Glomerular endothelial cell (primary cell): ENCODE results near the gene ZFP36L2. TPM values are rescaled to one million over a fixed set of nuclear protein-coding genes. Genes with fewer than 3 reads are reported as not detected.

Source experiments
- DNase-seq: peaks from one replicate; pipeline ENCODE4 v3.0.0-alpha.2; 2011; ENCODE audit warnings: low read depth, low spot score; ENCODE audit errors: extremely low read depth
- total RNA-seq: library from RNA; depleted of rRNA; stranded (reverse); fragments of >200 nt; gene quantifications from 2 replicates; pipeline ENCODE4 v1.2.3, GENCODE V29; 2015

ZFP36L2 gene
- total RNA-seq, 1 donor from 2014 or later, result 63.2 TPM

- no peak for DNase-seq
These were observed 1.8 kb downstream of the ZFP36L2 start for GRCh38 chr2:43224571-43225092.

DNA sequence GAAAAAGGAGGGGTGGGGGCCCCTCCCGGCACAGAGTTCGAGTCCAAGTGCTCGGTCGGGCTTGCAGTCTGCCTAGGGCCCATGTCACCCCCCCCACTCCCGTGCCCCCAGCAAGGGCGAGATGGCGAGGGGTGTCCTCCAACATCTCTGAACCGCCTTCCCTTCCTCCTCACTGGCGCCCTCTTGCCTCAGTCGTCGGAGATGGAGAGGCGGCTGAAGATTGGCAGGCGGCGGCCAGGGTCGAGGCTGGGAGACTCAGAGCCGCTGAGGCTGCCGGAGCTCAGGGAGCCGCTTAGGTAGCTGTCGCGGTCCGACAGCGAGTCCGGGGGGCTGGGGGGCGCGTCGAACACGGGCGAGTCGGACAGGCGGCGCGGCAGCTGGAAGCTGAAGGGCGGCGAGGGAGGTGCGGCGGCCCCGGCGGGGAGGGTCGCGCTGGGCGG lies 2.3 kb downstream of the ZFP36L2 start:
- no peak for DNase-seq

- DNase-seq, result no peak
These were observed 2.8 kb downstream of the ZFP36L2 start for GRCh38 chr2:43223521-43224001.

DNA sequence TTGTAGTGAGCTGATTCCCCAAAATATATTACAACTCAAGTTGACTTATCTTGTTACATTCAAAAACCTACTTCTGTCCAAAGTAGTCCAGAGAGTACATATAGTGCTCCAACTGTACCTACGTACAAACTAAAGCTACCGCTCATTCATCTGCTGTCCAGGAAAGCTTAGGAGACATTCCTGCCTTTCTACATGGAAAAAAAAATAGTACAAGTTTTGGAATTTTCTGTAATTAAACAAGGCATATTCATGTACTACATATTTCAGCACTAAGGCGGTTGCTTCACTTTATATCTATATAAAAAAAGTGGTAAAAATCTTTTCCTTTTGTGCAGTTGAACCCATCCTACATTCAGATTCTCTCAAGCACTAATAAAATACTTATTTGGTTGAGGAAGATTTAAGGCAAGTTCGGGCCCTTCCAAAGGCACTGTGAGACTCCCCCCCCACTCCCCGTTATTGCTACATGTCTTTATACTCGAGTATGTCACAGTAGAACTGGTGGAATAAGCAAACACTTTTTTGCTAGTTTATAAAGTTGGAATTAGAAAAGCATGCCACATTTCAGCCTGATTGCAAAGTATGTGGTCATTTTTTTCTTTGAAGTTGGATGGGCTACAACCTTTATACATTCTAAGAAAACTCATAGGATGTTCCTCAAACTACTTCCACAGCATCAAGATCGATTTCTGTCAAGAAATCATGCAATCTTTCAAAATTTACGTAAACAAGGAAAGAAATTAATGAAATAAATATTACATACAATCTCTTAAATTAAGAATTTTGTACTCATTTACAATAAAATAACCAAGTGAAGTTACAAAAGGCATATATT lies 3.7 kb downstream of the ZFP36L2 start:
- DNase-seq, result no peak

DNA sequence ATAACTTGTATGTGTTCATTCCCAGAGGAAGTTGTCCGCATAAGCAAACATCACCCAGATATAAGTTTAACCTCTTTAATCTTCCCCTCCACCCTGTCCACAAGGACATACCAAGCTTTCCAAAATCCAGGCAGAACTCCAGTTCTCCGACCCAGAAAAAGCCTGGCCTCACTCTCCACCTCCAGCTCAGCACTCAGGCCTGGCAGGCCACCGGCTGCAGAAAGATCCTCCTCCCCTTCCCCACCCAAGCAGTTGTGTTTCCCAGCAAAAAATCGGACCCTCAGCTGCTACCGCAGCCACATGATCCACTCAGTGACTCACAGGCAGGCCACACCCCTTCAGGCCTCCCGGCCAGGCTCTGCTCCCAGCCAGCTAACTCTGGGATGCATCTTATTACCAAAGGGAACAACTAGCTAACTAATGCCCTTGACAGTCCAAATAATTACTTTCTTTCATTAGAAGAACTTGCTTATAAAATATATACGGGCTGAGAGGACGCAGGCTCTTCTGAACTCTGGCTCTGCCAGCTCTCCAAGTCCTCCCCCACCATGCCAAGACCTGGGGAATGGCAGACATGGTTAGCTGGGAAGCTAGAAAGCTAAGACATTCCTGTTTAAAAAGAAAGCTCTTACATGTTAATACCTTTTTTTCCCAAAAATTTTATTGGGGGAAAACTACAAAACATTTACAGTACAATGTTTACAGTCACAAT lies 4.5 kb downstream of the ZFP36L2 start:
- DNase-seq, result no peak

- DNase-seq, result no peak
These were observed 5.2 kb downstream of the ZFP36L2 start for GRCh38 chr2:43221124-43221762.

- no peak for DNase-seq
These were observed 5.7 kb downstream of the ZFP36L2 start for GRCh38 chr2:43220760-43221123.

- no peak for DNase-seq
These were observed 6.1 kb downstream of the ZFP36L2 start for GRCh38 chr2:43220229-43220751.

GRCh38 chr2:43219383-43220228 lies 6.8 kb downstream of the ZFP36L2 start:
- DNase-seq, result no peak

DNA sequence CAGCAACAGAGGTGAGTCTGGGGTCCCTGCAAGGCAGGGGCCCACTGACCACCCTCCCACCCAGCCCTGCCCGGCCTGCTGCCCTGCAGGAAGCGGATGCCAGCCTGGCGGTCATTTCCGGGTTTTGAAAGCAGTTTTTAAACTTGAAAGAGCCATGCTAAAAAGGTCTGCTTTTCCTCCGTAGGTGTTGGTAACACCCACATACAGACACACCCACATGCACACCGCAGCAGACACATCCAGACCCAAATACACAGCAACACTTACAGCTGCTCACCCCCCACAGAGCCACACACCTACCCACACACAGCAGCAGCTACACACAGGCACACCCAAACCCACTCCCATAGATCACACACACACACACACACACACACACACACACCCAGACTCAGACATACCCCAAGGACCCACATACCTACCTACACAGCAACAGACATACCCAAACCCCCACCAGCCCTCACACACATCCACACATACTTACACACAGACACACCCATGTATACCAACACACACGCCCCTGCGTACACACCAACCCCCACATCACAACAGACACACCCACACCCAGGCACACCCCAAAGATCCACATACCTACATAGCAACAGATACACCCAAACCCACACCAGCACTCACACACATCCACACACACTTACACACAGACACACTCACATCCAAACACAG lies 7.6 kb downstream of the ZFP36L2 start:
- DNase-seq, result no peak

DNA sequence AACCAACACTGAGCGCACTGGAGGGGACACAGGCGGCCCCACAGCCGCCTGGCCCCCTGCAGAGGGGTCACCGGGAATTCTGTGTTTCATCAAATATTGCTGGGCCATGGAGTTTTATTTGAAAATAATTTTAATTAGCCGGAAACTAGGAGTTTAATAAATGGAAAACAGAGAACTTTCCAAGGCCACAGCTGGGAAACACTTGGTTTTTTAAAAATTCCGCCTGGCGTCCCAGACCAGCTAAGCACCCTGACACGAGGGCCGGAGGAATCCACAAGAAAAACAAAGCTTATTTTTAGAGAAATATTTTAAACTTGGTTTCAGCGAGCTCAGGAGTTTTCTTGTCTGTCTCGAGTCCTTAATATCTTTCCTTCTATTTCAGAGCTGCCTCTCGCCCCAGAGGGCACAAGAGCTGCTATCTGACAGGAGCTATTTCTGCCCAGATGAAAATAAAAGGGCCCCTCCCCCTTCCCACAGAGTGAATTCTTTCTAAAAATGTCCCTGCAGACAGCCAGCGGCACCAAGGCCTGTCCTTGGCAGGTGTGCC lies 8.2 kb downstream of the ZFP36L2 start:
- no peak for DNase-seq

- no peak for DNase-seq
These were observed 8.9 kb downstream of the ZFP36L2 start for GRCh38 chr2:43217228-43218154.

DNA sequence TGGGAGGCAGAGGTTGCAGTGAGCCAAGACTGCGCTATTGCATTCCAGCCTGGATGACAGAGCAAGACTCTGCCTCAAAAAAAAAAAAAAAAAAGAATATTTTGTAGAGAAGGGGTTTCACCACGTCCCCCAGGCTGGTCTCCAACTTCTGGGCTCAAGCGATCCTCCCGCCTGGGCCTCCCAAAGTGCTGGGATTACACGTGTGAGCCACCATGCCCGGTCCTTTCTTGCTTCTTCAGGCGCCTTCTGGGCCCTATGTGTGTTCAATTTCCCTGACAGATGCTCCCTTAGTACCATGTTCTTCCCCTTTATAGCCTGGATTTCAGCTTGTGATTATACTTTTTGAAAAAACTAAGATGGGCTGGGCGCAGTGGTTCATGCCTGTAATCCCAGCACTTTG lies 9.8 kb downstream of the ZFP36L2 start:
- no peak for DNase-seq

- no peak for DNase-seq
These were observed 10.6 kb downstream of the ZFP36L2 start for GRCh38 chr2:43215673-43216255.

DNA sequence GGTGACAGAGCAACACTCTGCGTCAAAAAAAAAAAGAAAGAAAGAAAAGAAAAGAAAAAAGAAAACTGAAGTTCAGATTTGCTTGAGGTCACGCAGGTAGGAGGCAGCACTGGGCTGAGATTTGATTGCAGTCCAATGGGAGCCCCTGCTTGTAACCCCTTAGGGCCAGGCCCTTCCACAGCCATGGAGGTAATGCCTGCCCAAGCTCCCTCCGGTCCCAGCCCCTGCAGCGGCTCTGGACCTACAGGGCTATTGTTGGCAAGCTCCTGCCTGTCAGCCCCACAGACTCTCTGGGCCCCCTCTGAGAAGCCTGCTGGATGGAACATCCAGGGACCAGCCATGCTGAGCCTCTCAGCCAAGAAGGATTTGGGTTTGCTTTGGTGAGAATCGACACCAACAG lies 12.2 kb downstream of the ZFP36L2 start:
- DNase-seq, result no peak

DNA sequence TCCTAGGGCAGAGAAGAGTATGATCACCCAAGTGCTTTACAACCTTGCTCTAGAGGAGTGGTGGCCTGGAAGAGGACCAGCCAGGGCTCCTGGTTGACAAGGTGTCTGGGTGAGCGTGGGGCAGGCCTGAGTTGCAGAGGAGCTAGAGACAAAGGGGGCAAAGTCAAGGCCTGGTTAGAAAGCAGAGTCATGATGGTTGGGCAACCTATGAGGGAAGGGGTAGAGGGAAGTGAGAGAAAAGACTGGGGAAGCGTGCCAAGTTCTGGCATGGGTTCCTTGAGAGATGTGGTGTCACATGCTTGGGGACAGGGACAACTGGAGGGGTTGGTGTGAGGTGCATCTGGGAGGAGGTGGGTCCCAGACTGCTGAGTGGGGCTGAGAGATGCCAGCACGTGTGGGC lies 13.5 kb downstream of the ZFP36L2 start:
- no peak for DNase-seq

DNA sequence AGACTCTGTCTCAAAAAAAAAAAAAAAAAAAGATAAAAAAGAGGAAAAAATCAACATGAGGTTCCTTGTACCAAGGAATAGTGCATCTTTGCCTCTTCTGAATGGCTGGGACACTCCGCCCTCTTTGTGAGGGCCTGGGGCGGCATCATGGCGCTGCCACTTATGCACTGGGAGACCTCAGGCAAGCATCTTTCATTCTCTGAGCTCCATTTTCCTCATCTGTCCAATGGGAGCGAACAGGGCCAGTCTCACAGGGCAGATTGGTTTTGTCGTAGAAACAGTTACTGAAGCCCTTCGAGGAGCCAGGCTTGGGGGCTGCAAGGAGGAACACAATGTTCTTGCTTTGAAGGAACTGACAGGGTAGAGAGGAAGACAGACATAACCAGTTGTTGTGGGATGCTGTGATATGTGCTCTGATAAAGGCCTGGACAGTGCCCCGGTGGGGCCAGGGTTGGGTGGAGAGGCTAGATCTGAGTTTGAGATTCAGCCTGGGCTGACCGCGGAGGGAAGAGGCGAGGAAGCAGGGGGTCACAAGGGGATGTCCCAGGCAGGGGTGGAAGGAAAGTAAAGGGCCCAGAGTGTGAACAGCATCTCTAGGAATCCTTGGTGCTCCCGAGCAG lies 14.1 kb downstream of the ZFP36L2 start:
- no peak for DNase-seq
